Adipocyte (in vitro differentiated cells): ENCODE data around the gene CPO.
"Not testable (repeated sequence)": the region's sequence is repeated elsewhere in the genome, so short reads cannot be mapped to it uniquely, and the experiment has no call there.

Experiments used
- DNase-seq: peaks from one replicate; pipeline ENCODE4 v3.0.0-alpha.2; 2015; ENCODE audit warnings: low read depth
- H3K27me3 ChIP-seq: replicated peaks from 2 replicates; pipeline ENCODE4 v1.7.0; 2013; ENCODE audit warnings: mild to moderate bottlenecking, low read length, moderate library complexity; ENCODE audit not compliant: control insufficient read depth, insufficient read depth
- H3K36me3 ChIP-seq: 2 replicates; pipeline ENCODE4 v1.7.0; 2013; ENCODE audit warnings: low read length, mild to moderate bottlenecking, moderate library complexity; ENCODE audit not compliant: control insufficient read depth, insufficient read depth, severe bottlenecking
- H3K4me1 ChIP-seq: 2 replicates; pipeline ENCODE4 v1.7.0; 2013; ENCODE audit warnings: mild to moderate bottlenecking, low read length, moderate library complexity; ENCODE audit not compliant: control insufficient read depth, insufficient read depth
- H3K4me3 ChIP-seq: 2 replicates; pipeline ENCODE4 v1.7.0; 2013; ENCODE audit warnings: mild to moderate bottlenecking, low read length, moderate library complexity
- H3K9ac ChIP-seq: 2 replicates; pipeline ENCODE4 v1.7.0; 2013; ENCODE audit warnings: mild to moderate bottlenecking, low read length, moderate library complexity
- H3K9me3 ChIP-seq: 2 replicates; pipeline ENCODE4 v1.7.0; 2013; ENCODE audit warnings: mild to moderate bottlenecking, low read length, moderate library complexity; ENCODE audit not compliant: control insufficient read depth

CPO gene

DNA sequence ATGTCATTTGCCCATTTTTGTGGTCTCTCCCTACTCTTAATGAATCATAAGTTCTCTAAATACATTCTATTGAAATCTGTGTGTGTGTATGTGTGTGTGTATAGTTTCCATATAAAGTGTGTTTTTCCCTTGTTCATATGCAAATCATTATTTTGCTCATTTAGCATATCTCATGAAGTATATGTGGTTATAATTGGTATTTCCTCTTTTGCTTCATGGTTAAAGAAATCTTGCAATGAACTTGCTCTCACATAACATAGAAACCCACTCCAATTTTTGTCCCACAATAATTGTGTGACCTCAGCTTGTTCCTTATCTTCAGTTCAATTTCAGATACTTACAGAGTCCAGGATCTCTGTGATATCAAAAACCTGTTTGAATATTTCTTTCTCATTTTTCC, 1.2 kb downstream of the CPO start:
- no peak overlapping the region for H3K9ac ChIP-seq
- H3K36me3 ChIP-seq: no peaks in the 10 kb centered on the region
- DNase-seq: no peak
- H3K4me1 ChIP-seq: peaks cover 12% of the 10 kb centered on the region
- no peaks in the 10 kb centered on the region for H3K9me3 ChIP-seq
- no peaks in the 10 kb centered on the region for H3K27me3 ChIP-seq
- no peak overlapping the region for H3K4me3 ChIP-seq

DNA sequence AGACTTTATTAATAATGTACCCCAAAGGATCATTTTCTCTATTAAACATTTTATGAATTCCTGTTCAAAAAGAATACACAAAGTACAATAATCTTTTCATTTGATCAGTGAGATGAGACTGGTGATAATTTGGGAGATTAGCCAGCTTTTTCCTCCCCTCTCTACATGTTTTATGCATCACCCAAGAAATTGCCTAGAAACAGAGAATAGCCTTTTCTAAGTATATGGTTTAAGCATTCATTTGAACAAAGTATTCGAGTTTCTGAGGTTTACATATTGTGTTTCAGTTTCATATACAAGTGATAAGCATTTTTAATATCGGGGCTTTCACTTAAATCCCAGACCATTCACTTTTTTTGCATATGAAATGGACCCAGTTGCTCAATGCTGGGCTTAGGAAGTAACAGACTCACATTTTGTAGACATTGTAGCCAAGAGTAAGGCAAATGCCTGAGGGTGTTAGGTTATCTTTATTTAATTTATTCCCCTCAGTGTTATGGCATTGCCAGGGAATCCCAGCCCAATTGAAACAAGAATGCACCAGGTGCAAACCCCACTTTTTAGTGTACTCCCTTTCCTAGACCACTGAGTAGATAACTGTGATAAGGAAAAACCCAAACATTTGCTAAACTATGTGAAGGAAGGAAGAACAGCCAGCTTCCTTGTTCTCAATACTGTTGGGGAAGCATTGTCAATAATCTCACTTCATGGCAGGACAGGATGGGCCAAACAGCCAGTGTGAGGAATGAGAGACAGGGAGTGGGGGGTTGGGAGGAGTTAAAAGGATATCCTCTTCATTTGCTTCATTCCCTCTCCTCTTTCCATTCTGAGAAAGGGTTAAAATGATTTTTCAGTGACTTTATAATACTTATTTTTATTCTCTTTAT, 3.5 kb downstream of the CPO start:
- Histone ChIP-seq H3K9ac (no peak overlapping the region), H3K36me3 (no peaks in the 10 kb centered on the region), H3K4me1 (no peaks in the 10 kb centered on the region), H3K4me3 (no peak overlapping the region), H3K27me3 (no peaks in the 10 kb centered on the region), H3K9me3 (peaks cover 18% of the 10 kb centered on the region)
- no peak for DNase-seq

DNA sequence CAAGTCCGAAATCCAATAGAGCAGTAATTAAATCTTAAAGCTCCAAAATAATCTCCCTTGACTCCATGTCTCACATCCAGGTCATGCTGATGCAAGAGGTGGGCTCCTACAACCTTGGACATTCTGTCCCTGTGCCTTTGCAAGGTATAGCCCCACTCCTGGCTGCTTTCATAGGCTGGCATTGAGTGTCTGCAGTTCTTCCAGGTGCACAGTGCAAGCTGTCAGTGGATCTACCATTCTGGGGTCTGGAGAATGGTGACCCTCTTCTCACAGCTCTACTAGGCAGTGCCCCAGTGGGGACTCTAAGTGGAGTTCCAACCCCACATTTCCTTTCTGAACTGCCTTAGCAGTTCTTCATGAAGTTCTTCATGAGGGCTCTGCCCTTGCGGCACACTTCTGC, 14.1 kb downstream of the CPO start:
- not testable (repeated sequence) for DNase-seq, H3K9ac ChIP-seq, H3K9me3 ChIP-seq, H3K27me3 ChIP-seq, H3K36me3 ChIP-seq, H3K4me3 ChIP-seq
- H3K4me1 ChIP-seq: peaks cover 15% of the 10 kb centered on the region

DNA sequence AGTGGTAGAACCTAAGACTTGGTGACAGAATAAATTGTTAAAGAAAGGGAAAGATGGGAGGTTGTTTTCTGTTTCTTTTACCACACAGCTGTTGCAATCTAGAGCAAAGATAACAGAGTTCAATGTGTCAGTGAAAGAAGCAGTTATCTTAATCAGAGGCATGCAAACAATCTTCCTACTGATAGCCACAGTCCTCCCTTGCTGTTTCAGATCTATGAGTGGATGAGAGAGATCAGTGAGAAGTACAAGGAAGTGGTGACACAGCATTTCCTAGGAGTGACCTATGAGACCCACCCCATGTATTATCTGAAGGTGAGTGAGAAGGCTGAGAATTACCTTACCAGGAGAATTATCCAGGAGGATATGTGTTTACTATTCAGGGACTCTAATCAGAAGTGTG, 15.9 kb downstream of the CPO start:
- DNase-seq: no peak
- Histone ChIP-seq H3K36me3 (no peaks in the 10 kb centered on the region), H3K9ac (no peak overlapping the region), H3K4me1 (peaks cover 15% of the 10 kb centered on the region), H3K27me3 (no peaks in the 10 kb centered on the region), H3K9me3 (peaks cover 4% of the 10 kb centered on the region), H3K4me3 (peak overlapping the region; percentile 26)

DNA sequence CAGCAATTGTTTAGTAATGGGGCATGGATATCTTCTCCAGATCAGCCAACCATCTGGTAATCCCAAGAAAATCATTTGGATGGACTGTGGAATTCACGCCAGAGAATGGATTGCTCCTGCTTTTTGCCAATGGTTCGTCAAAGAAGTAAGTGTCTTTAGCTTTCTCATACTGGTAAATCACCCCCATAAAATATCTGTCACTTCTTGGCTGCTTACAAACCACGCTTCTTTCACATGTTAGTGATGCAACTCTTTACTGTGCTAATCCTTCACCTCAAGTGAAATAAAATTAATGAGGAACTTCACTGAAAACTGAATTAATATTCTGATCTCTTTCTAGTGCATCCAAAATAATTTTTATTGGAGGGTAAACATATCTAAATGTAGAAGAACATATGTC, 18.9 kb downstream of the CPO start:
- no peak overlapping the region for H3K9ac ChIP-seq
- H3K36me3 ChIP-seq: no peaks in the 10 kb centered on the region
- no peak overlapping the region for H3K4me3 ChIP-seq
- peaks cover 15% of the 10 kb centered on the region for H3K4me1 ChIP-seq
- no peaks in the 10 kb centered on the region for H3K27me3 ChIP-seq
- peaks cover 4% of the 10 kb centered on the region for H3K9me3 ChIP-seq
- DNase-seq: no peak

DNA sequence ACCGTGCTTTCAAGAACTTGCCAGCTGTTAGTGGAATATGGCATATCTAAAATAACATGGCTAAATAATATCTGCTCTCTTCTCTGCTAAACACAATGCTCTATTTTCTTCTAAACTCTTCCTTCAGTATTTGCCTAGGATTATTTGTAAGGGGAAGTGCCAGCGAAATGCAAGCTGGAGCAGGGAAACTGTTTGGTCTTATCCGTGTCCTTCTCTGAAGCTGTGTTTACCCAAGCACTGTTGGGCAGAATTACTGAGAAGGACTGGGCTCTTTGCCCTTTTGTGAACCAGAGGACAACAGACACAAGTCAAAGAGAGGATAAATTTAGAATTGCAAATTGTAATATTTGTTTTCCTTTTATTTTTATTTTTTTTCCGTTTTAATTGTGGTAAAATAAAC, 23.6 kb downstream of the CPO start:
- H3K4me1 ChIP-seq: peaks cover 5% of the 10 kb centered on the region
- DNase-seq: no peak
- H3K9me3 ChIP-seq: no peaks in the 10 kb centered on the region
- no peaks in the 10 kb centered on the region for H3K27me3 ChIP-seq
- H3K9ac ChIP-seq: no peak overlapping the region
- H3K36me3 ChIP-seq: no peaks in the 10 kb centered on the region
- no peak overlapping the region for H3K4me3 ChIP-seq

DNA sequence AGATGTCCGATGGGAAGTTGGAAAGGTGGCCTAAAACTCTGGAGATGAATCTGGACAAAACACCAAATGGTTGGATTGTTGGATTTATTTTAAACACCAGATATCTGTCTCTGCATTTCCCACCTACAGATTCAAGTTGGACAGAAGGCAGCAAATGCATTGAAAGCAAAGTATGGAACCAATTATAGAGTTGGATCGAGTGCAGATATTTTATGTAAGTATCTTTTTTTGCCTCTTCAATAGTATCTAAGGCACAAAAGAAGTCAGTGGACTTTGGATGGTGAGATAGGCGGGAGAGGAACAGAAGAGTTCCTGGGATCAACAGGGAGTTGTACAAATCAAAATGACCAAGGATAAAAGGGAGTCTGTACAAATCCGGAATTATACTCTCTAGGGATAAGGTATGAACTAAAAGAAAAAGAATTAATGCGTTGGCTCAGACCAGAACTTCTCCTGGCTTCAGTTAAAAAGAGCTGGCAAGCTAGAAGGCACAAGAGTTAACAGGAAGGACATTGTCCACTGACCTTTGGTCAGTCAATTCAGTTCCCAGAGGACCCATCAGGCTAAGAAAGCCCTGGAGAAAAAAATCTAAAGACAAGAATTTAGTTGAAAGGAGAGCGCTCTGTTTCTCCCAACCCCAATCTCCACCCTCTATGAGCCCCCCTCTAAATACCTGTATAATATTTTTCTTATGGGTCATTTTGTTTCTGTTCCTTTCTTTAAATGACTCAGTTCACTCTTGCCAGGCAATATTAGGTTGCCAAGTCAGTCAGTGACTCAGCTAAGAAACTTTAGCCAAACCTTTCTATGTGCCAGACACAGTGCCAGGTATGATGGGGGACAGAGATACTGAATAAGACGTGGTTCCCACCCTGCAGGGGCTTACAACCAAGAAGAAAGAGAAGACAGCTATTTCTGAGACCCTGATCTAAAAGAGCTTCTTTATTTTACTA, 29.1 kb downstream of the CPO start:
- Histone ChIP-seq H3K27me3 (no peaks in the 10 kb centered on the region), H3K36me3 (no peaks in the 10 kb centered on the region), H3K9me3 (no peaks in the 10 kb centered on the region), H3K4me1 (peaks cover 23% of the 10 kb centered on the region), H3K9ac (no peak overlapping the region), H3K4me3 (no peak overlapping the region)
- peak; percentile 41 for DNase-seq

DNA sequence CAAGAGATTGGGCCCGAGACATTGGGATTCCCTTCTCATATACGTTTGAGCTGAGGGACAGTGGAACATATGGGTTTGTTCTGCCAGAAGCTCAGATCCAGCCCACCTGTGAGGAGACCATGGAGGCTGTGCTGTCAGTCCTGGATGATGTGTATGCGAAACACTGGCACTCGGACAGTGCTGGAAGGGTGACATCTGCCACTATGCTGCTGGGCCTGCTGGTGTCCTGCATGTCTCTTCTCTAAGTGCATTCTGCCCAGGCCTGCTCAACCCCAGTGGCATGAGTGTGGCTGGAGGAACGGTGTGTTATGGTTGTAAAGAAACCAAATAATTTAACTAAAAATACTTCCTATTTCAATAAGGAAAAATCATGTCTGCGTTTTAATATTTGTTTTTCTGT, 29.9 kb downstream of the CPO start:
- H3K27me3 ChIP-seq: no peaks in the 10 kb centered on the region

DNA sequence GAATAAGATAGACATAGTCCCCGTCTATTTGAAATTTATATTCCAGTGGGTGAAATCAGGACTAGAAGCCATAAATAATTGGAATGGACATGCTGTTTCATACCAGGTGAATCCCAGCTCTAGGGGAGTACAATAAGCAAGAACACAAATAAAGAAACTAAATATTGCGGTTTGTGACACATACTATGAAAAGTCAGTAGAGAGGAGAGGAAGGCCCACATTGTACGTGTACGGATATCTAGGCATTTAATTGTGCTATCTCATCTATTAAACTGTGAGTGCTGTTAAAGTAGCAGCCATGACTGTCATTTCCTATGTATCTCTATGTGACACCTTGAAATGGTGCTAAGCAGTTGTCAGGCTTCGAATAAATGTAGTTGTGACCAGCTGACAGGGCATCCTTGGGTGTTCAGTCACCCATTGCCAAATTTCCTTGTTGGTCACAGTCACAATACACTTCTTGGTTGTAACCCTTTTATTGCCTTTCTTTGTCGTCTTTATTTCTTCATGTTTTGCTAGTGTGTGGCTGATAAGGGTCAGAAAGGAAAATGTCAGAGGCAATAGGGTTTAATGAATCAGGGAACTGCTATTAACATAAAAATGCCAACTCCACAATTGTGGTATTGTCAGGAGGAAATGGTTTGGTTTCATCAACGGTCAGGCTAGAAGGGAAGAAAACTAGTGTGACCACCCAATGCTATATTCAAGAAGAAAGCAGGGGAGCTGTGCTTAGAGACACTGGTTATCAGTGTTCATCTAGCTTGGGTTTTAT, 31.5 kb downstream of the CPO start:
- Histone ChIP-seq H3K27me3 (no peaks in the 10 kb centered on the region), H3K4me1 (peaks cover 28% of the 10 kb centered on the region), H3K4me3 (no peak overlapping the region), H3K9ac (no peak overlapping the region), H3K36me3 (no peaks in the 10 kb centered on the region), H3K9me3 (no peaks in the 10 kb centered on the region)
- DNase-seq: no peak

More for the DNA sequence above, 29.9 kb downstream of the CPO start:
- H3K4me3 ChIP-seq: no peak overlapping the region
- no peaks in the 10 kb centered on the region for H3K36me3 ChIP-seq
- DNase-seq: no peak
- H3K4me1 ChIP-seq: peaks cover 23% of the 10 kb centered on the region
- H3K9me3 ChIP-seq: no peaks in the 10 kb centered on the region
- no peak overlapping the region for H3K9ac ChIP-seq

DNA sequence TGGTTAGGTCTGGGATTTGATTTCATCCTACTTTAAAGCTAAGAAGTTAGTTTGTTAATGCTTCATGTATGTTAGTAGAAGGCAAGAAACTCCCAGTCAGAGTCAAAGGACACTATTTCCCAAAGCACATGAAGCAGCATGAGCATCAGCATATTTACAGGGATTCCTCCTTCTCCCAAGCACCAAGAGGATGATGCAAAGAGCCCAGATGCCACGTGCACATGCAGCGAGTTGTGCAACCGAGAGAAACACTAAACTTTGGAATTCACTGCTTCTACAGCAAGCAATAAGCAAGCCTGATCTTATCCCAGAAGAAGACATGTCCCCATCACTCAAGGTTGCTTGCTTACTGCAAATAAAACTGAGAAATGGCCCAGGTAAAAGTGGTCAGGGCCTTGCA, 32.5 kb downstream of the CPO start:
- Histone ChIP-seq H3K9ac (no peak overlapping the region), H3K4me1 (peaks cover 28% of the 10 kb centered on the region), H3K4me3 (no peak overlapping the region), H3K9me3 (no peaks in the 10 kb centered on the region), H3K27me3 (no peaks in the 10 kb centered on the region), H3K36me3 (no peaks in the 10 kb centered on the region)
- DNase-seq: peak; percentile 76

DNA sequence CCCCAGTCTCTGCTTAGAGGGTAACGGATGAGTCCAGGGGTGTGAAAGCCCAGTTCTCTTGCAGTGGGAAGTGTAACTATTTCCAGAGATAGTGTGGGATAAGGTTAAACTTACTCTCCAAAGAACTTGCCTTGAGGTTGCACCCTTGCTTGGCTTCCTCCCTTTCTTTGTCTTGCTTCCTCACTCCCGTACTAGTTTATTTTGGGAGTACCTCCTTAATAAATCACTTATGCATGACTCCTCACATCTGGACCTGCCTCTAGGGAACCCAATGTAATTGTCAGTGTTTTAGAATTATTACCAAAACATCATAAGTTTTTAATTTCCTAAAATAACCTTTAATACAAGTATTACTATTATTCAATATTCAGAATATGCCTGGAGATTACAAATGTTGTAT, 35.2 kb downstream of the CPO start:
- no peaks in the 10 kb centered on the region for H3K27me3 ChIP-seq
- H3K9me3 ChIP-seq: no peaks in the 10 kb centered on the region
- peaks cover 25% of the 10 kb centered on the region for H3K4me1 ChIP-seq
- H3K9ac ChIP-seq: no peak overlapping the region
- no peak overlapping the region for H3K4me3 ChIP-seq
- DNase-seq: no peak
- H3K36me3 ChIP-seq: no peaks in the 10 kb centered on the region
